Measurements from ENCODE around the gene EFR3B. TPM values are rescaled to one million over a fixed set of nuclear protein-coding genes. Genes with fewer than 3 reads are reported as not detected.
"Not testable (repeated sequence)": the region's sequence is repeated elsewhere in the genome, so short reads cannot be mapped to it uniquely, and the experiment has no call there.

Gene EFR3B, protein sequence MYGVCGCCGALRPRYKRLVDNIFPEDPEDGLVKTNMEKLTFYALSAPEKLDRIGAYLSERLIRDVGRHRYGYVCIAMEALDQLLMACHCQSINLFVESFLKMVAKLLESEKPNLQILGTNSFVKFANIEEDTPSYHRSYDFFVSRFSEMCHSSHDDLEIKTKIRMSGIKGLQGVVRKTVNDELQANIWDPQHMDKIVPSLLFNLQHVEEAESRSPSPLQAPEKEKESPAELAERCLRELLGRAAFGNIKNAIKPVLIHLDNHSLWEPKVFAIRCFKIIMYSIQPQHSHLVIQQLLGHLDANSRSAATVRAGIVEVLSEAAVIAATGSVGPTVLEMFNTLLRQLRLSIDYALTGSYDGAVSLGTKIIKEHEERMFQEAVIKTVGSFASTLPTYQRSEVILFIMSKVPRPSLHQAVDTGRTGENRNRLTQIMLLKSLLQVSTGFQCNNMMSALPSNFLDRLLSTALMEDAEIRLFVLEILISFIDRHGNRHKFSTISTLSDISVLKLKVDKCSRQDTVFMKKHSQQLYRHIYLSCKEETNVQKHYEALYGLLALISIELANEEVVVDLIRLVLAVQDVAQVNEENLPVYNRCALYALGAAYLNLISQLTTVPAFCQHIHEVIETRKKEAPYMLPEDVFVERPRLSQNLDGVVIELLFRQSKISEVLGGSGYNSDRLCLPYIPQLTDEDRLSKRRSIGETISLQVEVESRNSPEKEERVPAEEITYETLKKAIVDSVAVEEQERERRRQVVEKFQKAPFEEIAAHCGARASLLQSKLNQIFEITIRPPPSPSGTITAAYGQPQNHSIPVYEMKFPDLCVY
- under 1 TPM; 0.08 to 0.11 TPM for total RNA-seq

GRCh38 chr2:25041928-25042320 lies at the start of gene EFR3B:
Gene EFR3B, plus strand, starts transcription at chr2:25042076. Its CDS starts 237 bp downstream, at chr2:25042313.
- Mint-ChIP-seq H3K27ac (no peak within 1 kb of the TSS), H3K4me1 (peaks cover 24% of the 10 kb centered on the region), H3K4me3 (peak within 1 kb of the TSS; percentile 83), H3K36me3 (no peaks in the 10 kb centered on the region), H3K27me3 (peaks cover 49% of the 10 kb centered on the region), H3K9me3 (no peaks in the 10 kb centered on the region)
- ATAC-seq (ENCODE audit: low read depth): peak; percentile 98
- POLR2A ChIA-PET: interaction anchor here (0.9 kb wide), 1 partner anchor 722 kb away, joined by 5 read pairs; no protein-coding TSS in a partner anchor
- DNase-seq: peak; percentile 89

DNA sequence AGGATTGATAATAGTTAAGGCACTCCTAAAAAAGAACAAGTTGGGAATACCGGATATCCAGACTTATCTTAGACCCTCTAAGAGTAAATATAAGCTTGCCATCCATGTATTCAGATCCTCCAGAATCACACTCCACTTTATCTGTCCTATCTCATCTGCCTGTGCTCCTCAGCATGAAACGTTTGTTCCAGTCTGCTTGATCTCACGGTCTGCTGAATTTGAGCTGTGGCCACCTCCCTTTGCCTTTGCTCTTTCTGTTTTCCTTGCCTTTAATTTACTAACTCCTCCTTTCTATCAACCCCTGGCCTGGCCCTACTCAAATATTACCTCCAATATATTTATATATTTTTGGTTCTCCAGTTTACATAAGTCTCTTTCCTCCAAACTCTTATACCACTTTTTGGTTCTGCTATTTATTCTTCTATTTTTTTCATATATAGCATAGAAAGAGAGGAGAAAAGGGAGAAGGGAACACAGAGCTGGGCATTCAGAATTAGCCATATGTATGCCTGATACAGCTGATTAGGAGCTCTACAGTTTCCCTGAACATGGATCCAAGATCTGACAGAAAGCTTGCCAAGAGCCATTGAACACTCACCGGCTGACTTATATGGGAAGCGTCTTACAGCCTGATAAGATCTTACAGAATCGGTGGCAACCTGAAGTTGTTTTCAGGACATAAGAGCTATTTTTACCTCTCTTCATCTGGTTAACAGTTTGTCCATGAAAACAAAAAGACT lies 48.3 kb upstream of the EFR3B start:
- Mint-ChIP-seq H3K9me3 (no peaks in the 10 kb centered on the region), H3K27me3 (peaks cover 23% of the 10 kb centered on the region), H3K27ac (no peak overlapping the region), H3K4me1 (no peaks in the 10 kb centered on the region), H3K36me3 (peaks cover 2% of the 10 kb centered on the region), H3K4me3 (no peak overlapping the region)
- ATAC-seq (ENCODE audit: low read depth) (no peak), DNase-seq (no peak)
- POLR2A ChIA-PET: no interaction called here

DNA sequence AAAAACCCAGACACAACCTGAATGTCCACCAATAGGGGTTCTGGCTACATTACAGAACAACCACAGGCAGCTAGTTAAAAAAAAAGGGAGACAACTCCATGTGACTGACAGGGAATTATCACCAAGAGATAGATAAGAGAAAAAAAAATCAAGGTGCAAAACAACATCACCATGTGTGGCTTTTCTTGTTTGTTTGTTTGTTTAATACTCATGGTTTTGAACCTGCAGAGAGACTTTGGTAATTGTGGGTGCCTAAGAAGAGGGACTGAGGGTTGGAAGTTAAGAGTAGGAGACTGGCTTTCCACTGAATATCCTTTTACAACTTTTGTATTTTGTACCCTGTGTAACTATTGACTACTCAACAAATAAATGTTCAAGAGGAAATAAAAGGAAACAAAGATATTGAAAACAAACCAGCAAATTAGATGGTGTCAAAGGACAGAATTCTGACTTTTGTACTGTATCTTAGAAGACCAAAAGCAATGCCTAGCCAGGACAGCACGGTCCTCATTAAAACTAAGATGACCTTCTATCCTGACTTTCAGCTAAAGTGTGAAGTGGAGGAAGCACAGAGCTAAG lies 47.6 kb upstream of the EFR3B start:
- no peak for ATAC-seq (ENCODE audit: low read depth)
- Mint-ChIP-seq H3K9me3 (no peaks in the 10 kb centered on the region), H3K4me3 (no peak overlapping the region), H3K27me3 (peaks cover 20% of the 10 kb centered on the region), H3K36me3 (peaks cover 2% of the 10 kb centered on the region), H3K4me1 (no peaks in the 10 kb centered on the region), H3K27ac (no peak overlapping the region)
- POLR2A ChIA-PET: no interaction called here
- no peak for DNase-seq

DNA sequence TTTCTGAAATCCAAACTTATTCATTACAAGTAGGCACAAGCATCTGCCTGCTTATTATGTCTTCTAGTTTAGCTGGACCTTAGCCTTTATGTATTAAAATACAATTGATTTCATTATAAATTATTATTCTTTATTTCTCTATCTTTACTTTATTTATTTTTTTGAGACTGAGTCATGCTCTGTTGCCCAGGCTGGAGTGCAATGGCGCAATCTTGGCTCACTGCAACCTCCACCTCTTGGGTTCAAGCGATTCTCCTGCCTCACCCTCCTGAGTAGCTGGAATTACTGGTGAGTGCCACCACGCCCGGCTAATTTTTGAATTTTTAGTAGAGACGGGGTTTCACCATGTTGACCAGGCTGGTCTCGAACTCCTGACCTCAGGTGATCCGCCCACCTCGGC lies 42.8 kb upstream of the EFR3B start:
- POLR2A ChIA-PET; H3K9me3 Mint-ChIP-seq; H3K4me3 Mint-ChIP-seq; DNase-seq; H3K27ac Mint-ChIP-seq; H3K4me1 Mint-ChIP-seq; H3K36me3 Mint-ChIP-seq; ATAC-seq (ENCODE audit: low read depth): not testable (repeated sequence)
- H3K27me3 Mint-ChIP-seq: peaks cover 13% of the 10 kb centered on the region

GRCh38 chr2:25000036-25000435 lies 41.8 kb upstream of the EFR3B start:
- ATAC-seq (ENCODE audit: low read depth) (no peak), DNase-seq (no peak)
- Mint-ChIP-seq H3K9me3 (no peaks in the 10 kb centered on the region), H3K27me3 (peaks cover 9% of the 10 kb centered on the region), H3K27ac (no peak overlapping the region), H3K4me3 (no peak overlapping the region), H3K4me1 (no peaks in the 10 kb centered on the region), H3K36me3 (no peaks in the 10 kb centered on the region)
- POLR2A ChIA-PET: no interaction called here

- Mint-ChIP-seq H3K4me1 (no peaks in the 10 kb centered on the region), H3K27me3 (peaks cover 9% of the 10 kb centered on the region), H3K27ac (no peak overlapping the region), H3K36me3 (no peaks in the 10 kb centered on the region), H3K9me3 (no peaks in the 10 kb centered on the region), H3K4me3 (no peak overlapping the region)
- DNase-seq (no peak), ATAC-seq (ENCODE audit: low read depth) (no peak)
- POLR2A ChIA-PET: no interaction called here
Measured at GRCh38 chr2:25000503-25001324, 41.2 kb upstream of the EFR3B start.

- Mint-ChIP-seq H3K9me3 (no peaks in the 10 kb centered on the region), H3K27ac (no peak overlapping the region), H3K4me3 (no peak overlapping the region), H3K36me3 (no peaks in the 10 kb centered on the region), H3K27me3 (peaks cover 6% of the 10 kb centered on the region), H3K4me1 (no peaks in the 10 kb centered on the region)
- ATAC-seq (ENCODE audit: low read depth) (no peak), DNase-seq (no peak)
- POLR2A ChIA-PET: no interaction called here
Measured at GRCh38 chr2:25001325-25001637, 40.6 kb upstream of the EFR3B start.

GRCh38 chr2:25002066-25002465 lies 39.8 kb upstream of the EFR3B start:
- DNase-seq (no peak), ATAC-seq (ENCODE audit: low read depth) (no peak)
- no peaks in the 10 kb centered on the region for H3K4me1 Mint-ChIP-seq
- H3K27me3 Mint-ChIP-seq: peaks cover 6% of the 10 kb centered on the region
- no peak overlapping the region for H3K27ac Mint-ChIP-seq
- H3K36me3 Mint-ChIP-seq: no peaks in the 10 kb centered on the region
- no peaks in the 10 kb centered on the region for H3K9me3 Mint-ChIP-seq
- POLR2A ChIA-PET: interaction anchor here (0.7 kb wide), 1 partner anchor 187 kb away, joined by 5 read pairs; no protein-coding TSS in a partner anchor
- H3K4me3 Mint-ChIP-seq: no peak overlapping the region

GRCh38 chr2:25009954-25010353 lies 31.9 kb upstream of the EFR3B start:
- Mint-ChIP-seq H3K27ac (no peak overlapping the region), H3K36me3 (no peaks in the 10 kb centered on the region), H3K4me3 (no peak overlapping the region), H3K9me3 (no peaks in the 10 kb centered on the region), H3K27me3 (no peaks in the 10 kb centered on the region), H3K4me1 (no peaks in the 10 kb centered on the region)
- ATAC-seq (ENCODE audit: low read depth): no peak
- DNase-seq: no peak
- POLR2A ChIA-PET: no interaction called here

- not testable (repeated sequence) for H3K9me3 Mint-ChIP-seq; DNase-seq; H3K27ac Mint-ChIP-seq; H3K4me1 Mint-ChIP-seq; ATAC-seq (ENCODE audit: low read depth); H3K36me3 Mint-ChIP-seq; H3K4me3 Mint-ChIP-seq; H3K27me3 Mint-ChIP-seq
- POLR2A ChIA-PET: interaction anchor here (0.7 kb wide), 1 partner anchor 1340 kb away, joined by 8 read pairs; no protein-coding TSS in a partner anchor
Measured at GRCh38 chr2:25011342-25011741, 30.5 kb upstream of the EFR3B start.

GRCh38 chr2:25014631-25015030 lies 27.2 kb upstream of the EFR3B start:
- DNase-seq (no peak), ATAC-seq (ENCODE audit: low read depth) (no peak)
- Mint-ChIP-seq H3K9me3 (no peaks in the 10 kb centered on the region), H3K4me3 (no peak overlapping the region), H3K27me3 (no peaks in the 10 kb centered on the region), H3K4me1 (no peaks in the 10 kb centered on the region), H3K27ac (no peak overlapping the region), H3K36me3 (no peaks in the 10 kb centered on the region)
- POLR2A ChIA-PET: no interaction called here

DNA sequence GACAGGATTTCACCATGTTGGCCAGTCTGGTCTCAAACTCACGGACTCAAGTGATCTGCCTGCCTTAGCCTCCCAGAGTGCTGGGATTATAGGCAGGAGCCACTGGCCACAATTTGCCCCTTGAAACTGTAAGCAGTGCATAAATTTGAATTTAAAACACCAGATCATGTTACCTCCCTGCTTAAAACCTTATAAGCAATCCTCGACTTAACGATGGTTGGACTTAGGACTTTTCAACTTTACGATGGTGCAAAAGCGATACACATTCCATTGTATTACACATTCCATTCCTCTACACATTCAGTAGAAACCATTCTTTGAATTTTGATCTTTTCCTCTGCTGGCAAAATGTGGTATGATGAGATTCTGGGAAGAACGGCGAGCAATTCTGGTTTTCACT lies 23.2 kb upstream of the EFR3B start:
- peaks cover 8% of the 10 kb centered on the region for H3K27me3 Mint-ChIP-seq
- no peaks in the 10 kb centered on the region for H3K36me3 Mint-ChIP-seq
- no peak overlapping the region for H3K4me3 Mint-ChIP-seq
- H3K4me1 Mint-ChIP-seq: no peaks in the 10 kb centered on the region
- DNase-seq (no peak), ATAC-seq (ENCODE audit: low read depth) (no peak)
- no peak overlapping the region for H3K27ac Mint-ChIP-seq
- H3K9me3 Mint-ChIP-seq: no peaks in the 10 kb centered on the region
- POLR2A ChIA-PET: no interaction called here
